OCI-LY3 (cell line): ENCODE data around the gene AKIRIN2.

Source experiments
- EZH2phosphoT487 ChIP-seq: fragments of 200-600 bp; shearing (Covaris generic); IDR thresholded peaks from 2 replicates; pipeline ENCODE4 v1.6.1; 2018; ENCODE audit warnings: antibody characterized with exemption, mixed run types, low read depth
- TF ChIP-seq, protein P1 (sequence below): fragments of 200-600, 300-600 bp; sonication (generic); IDR thresholded peaks from 2 replicates; pipeline ENCODE4 v1.5.1; 2014; ENCODE audit warnings: antibody characterized with exemption, low read length, low read depth

DNA sequence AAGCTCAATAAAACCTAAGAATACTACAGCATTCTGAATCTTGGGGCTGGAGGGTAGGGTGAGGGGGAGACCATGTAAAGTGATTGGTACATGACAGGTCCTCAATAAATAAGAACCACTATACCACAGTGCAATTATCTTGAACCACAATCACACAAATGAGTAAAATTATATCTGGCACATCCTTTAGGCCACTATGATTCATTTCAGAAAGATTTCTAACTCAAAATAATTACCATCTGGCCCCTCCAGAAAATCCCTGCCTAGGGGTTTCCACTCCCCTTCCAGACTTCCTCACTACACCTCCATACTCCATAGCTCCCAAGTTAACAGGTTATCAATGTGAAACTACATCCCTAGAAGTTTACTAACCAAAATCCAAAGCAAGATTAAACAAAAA lies 19.7 kb downstream of the AKIRIN2 start:
- TF ChIP-seq EZH2phosphoT487, result no peak
- TF ChIP-seq, protein P1, sequence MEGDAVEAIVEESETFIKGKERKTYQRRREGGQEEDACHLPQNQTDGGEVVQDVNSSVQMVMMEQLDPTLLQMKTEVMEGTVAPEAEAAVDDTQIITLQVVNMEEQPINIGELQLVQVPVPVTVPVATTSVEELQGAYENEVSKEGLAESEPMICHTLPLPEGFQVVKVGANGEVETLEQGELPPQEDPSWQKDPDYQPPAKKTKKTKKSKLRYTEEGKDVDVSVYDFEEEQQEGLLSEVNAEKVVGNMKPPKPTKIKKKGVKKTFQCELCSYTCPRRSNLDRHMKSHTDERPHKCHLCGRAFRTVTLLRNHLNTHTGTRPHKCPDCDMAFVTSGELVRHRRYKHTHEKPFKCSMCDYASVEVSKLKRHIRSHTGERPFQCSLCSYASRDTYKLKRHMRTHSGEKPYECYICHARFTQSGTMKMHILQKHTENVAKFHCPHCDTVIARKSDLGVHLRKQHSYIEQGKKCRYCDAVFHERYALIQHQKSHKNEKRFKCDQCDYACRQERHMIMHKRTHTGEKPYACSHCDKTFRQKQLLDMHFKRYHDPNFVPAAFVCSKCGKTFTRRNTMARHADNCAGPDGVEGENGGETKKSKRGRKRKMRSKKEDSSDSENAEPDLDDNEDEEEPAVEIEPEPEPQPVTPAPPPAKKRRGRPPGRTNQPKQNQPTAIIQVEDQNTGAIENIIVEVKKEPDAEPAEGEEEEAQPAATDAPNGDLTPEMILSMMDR, result no peak
